HG03066 (cell line): Measurements from ENCODE around the gene THRB.
A peak's percentile ranks its signal among the peaks of the same experiment; 100 is the strongest.

Source experiments
- ATAC-seq: cut with Tn5 transposase; IDR thresholded peaks from one replicate; pipeline ENCODE4 v1.9.1; 2021; ENCODE audit warnings: low read depth; ENCODE audit not compliant: unreplicated experiment

The THRB gene

DNA sequence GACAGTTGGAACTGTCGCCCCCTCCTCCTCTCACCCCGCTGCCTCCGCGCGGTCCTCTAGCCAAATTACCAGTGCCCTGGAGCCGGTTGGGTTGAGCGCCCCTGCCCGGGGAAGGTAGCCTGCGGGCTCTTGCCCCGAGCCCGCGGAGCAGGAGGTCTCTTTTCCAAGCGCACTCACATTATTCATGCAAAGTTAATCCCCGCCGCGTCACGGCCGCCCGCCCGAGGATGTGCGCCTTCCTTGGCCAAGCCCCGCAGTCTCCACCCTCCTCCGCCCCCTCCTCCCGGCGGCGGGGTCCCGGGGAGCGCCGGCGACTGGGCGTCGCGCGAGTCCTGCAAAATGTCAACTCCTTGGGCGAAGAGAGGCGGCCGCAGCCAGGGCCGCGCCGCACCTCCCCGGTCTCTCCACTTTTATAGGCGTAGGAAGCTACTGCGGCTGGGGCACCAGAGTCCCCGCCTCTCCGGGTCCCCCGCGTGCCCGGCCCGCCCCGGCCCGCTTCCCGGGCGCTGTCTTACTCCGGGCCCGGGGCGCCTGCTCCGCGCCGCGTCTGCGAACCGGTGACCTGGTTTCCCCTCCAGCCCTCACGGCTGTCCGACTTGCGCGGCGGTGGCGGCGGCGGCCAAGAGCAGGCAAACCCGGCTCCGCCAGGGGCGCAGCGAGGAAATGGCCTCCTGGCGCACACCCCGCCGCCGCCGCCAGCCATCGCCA is at the start of gene THRB:
Gene THRB (minus strand): TSS at position 233 of the 708 bp plus-strand sequence.
- no peak for ATAC-seq

DNA sequence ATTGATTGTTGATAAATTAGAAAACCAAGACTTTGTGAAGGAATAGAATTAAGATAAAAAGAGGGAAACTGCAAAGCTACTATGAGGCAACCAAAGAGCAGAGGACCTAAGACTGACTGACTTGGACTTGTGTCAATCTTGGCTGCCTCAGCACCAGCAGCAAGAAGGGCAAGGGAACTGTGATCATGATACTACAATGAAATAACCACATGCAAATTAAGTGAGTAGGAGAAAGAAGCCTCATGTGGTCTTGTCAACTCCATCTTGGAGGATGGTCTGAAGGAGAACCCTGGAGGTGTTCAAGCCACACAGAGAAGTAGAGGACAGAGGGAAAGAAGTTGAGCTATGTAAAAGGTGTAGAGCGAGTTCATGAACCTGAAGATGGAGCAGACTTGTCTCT is 47.3 kb upstream of the THRB start:
- no peak for ATAC-seq

DNA sequence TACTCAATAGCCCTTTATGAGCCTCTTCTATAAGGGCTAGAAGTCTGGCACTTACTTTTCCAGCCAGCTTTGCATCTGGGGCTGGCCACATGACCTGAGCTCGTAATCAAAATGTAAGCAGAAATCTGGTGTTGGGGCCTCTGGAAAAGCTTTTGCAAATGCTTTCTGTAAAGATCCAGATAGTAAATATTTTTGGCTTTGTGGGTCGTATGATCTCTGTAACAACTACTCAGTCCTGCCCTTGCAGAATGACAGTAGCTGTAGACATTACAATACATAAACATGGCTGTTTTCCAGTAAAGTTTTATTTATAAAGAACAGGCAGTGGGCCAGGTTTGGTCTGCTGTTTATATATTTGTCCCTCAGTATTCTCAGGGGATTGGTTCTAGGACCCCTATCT is 46.2 kb upstream of the THRB start:
- no peak for ATAC-seq

DNA sequence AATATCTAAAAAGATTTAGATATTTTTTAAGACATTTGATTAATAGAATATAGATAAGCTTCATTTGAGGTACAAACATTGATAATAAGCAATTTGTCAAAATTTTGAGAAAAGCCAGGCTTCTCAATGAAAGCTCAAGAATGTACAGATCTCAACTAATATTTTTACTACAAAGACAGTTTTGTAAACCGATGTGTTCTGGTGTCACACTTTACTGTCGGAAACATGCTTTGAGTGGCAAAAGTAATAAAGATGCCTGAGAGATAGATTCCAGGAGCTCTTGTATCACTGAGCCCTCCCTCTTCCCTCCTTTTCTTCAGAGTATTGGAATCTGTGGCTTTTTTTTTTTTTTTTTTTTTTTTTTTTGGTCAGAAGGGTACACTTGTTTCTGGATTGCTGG is 45.0 kb upstream of the THRB start:
- ATAC-seq, result no peak

DNA sequence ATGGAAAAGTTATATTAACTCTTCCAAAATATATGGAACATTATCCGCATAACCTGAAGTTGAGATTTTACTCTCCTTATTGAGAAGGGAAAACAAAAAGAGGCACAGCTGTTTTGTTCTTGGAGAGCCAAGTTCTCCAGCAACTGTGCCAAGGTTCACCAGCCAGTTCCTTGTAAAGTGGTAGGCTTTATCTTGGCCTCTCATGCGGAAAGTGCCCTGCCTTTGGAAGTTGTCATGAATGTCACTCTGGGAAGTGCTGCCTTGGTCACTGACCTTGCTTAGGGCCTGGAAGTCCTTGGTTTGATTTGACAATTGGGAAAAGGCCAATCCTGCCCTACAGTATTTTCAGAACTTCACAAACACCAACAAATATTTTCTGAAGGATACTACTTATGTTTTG is 44.2 kb upstream of the THRB start:
- ATAC-seq, result no peak

DNA sequence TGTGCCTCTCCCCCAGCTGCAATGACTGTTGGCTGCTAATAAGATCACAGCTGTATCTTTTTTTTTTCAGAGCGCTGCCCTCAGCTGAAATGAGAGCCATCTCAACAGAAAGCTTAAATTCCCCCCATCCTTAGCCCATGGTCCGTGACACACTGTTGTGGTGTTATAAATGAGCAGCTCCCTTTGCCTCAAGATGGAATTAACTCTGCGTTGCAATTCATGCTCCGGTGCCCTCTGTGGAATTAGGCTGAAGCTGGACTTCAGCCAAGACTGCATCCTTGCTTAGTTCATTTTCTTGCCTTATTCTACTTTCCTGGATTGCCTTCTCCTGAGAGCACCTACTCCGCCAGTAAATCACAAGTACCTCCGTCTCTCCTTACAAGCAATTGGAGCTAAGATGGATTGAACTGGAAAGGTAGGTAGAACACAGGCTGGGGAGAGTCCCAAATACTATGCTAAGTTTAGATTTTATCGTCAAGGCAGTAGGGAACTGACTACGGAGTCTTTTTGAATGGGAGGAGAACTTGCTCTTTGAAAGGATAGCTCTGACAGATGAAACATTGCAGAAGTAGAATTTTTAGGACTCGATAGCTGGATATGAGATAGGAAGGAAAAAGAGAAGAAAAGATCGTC is 39.0 kb upstream of the THRB start:
- ATAC-seq, result no peak

DNA sequence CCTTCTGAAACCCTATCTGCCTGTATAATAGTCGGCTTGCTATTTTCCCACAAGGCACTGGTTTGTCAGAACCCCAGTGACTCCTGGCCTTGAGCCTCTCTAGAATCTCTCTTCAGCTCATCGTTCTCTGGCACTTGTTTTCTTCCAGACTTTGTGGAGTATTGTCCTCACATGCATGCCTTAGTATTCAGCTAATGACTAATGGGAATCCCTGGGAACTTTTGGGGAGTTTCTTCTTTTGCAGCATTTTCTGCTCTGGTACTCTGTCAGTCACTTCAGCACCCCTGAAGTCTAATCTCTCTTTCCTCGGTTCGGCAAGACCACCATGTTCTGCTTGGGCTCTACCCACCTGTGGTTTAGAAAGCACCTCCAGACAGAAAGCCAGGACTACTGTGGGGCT is 35.8 kb upstream of the THRB start:
- no peak for ATAC-seq

- ATAC-seq, result no peak
These were observed 34.6 kb upstream of the THRB start for GRCh38 chr3:24529210-24529609.

- no peak for ATAC-seq
These were observed 32.1 kb upstream of the THRB start for GRCh38 chr3:24526640-24527212.

DNA sequence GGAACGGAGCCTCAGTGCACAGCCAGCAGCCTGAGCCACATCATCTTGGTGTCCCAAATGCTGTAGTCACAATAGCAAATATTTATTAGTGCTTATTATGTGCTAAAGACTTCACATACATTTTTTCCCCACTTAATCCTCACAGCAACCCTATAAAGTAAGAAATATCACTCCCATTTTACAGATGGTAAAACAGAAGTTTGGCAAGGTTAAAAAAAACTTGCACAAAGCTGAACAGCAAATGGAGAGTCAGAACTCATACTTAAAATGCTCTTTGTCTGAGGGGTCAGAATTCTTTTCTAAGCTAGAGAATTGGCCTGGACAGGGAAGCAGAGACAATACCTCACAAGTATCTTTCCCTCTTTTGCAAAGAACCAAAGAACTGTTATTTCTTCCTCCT is 30.9 kb upstream of the THRB start:
- no peak for ATAC-seq

DNA sequence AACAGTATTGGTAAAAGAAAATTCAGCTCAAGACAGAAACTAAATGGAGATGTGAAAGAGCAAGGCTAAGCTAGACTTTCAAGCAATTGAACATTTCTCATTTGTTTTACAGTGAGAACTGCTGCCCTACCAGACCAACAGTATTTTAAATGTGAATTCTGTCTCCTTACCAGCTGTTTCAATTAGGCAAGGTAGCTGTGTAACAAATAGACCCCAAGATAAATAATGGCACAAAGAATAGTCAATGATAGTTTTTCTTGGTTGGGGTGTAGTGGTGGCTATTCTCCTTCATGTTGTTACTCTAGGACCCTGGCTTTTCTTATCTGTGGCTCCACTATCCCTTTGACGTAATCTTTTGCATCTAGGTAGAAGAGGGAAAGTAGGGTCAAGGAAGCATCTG is 30.4 kb upstream of the THRB start:
- ATAC-seq, result no peak

GRCh38 chr3:24523988-24524727 is 29.5 kb upstream of the THRB start:
- no peak for ATAC-seq

DNA sequence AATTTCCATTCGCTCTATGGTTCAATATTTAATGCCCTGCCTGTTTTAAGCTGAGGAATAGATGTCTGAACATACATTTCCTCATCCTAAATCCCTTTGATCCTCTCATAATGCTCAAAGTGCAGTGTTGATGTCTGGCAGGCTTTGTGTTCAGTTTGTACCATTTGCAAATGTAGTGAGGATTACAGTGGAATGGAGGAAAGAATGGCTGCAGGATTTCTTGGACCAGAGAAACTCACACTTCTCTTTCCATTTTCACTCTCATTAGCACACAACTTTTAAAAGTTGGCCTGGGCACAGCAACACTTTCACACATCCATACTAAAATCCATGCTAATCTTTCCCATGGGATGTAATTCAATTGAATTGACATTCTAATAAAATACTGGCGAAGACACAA is 28.6 kb upstream of the THRB start:
- ATAC-seq, result no peak

DNA sequence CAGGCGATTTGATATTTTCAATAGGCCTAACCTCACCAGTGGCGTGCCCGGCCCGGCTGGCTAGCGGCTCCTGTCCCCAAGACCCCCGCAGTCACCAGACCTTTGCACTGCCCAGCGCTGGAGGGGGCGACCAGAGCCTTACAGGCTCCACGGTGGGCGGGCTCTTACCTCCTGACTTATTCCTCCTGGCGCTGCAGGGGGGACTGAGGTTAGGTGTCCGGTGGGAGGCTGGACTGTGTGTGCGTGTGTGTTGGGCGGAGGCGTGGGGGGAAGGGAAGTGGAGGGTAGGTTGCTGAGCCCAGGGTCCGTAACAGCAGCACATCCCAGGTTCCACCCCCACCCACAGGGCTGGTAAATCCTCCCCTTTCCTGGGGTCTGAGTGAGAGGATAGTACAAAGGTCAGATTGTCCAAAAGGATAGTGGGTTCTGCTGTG is 27.5 kb upstream of the THRB start:
- ATAC-seq, result no peak

GRCh38 chr3:24521420-24522145 is 26.9 kb upstream of the THRB start:
- ATAC-seq, result no peak

- ATAC-seq, result no peak
These were observed 26.3 kb upstream of the THRB start for GRCh38 chr3:24520976-24521419.

- no peak for ATAC-seq
These were observed 25.4 kb upstream of the THRB start for GRCh38 chr3:24520101-24520495.

DNA sequence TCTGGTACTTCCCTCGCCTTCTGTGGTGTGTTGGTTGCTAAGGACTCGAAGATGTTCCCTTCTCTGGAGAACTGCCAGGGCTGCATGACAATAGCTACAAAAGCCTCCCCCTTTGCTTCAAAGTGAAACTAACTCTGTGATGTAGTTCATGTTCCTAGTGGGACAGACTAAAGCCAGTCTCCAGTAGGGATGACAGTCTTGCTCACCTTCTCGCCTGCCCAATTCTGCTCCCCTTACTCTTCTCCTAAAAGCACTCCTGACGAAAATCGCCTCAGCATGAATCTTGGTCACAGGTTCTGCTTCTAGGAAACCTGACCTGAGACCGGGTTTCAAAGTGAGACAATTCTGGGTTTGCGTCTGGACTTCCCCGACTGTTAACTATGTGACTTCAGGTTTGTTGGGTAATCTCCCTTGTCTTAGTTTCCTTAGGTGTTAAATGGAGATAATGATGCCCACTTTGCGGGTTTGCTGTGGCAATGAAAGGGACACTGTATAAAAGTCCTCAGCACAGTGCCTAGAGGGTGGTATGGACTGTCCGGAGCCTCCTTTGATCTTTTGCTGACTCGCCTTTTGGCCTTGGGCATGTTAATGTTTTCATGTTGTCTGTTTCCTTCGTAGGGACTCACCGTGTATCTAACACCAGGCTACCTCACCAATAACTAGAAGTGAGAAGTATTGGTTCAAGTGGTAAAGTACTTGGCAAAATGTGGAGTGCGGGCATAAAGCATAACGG is 24.9 kb upstream of the THRB start:
- ATAC-seq, result peak; percentile 41

DNA sequence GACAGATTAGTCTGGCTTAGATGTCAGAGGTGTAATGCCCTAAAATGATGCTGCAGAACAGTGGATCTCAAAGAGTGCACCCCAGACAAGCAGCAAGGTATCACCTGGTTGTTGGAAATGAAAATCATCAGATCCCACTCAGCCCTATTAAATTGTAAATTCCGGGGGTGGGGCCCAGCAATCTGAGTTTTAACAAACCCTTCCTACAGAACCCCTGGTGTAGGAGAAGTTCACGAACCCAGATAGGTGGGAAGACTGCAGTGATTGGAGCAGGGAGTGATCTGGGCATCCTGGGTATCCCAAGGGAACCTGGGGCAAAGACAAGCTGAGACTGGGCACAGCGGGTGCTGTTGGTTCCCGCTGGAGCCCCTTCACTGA is 24.3 kb upstream of the THRB start:
- ATAC-seq, result no peak

- ATAC-seq, result no peak
These were observed 19.5 kb upstream of the THRB start for GRCh38 chr3:24514119-24514518.
